HL-60 (cell line): ENCODE measurements around the gene MCF2L2.

Experiments
- DNase-seq, 2 experiments: peaks; one replicate each; pipeline ENCODE4 v3.0.0-alpha.2; 2010 to 2020; ENCODE audit warnings: low read depth in 1 of 2, low spot score in 1 of 2
- H3K27ac ChIP-seq: fragments of 250-450 bp; sonication (Bioruptor Pico); replicated peaks from 2 replicates; pipeline ENCODE4 v1.5.1; 2020; ENCODE audit warnings: mild to moderate bottlenecking, moderate library complexity
- H3K27me3 ChIP-seq: fragments of 250-450 bp; sonication (Bioruptor Pico); 2 replicates; pipeline ENCODE4 v1.5.1; 2021; ENCODE audit warnings: mild to moderate bottlenecking, moderate library complexity; ENCODE audit not compliant: insufficient read depth, poor library complexity, severe bottlenecking
- H3K4me3 ChIP-seq: replicated peaks from 2 replicates; pipeline ENCODE4 v1.5.1; 2011; ENCODE audit warnings: mild to moderate bottlenecking, control low read depth, low read length; ENCODE audit not compliant: insufficient read depth
- CTCF ChIP-seq: IDR thresholded peaks from one replicate; pipeline ENCODE4 v1.5.1; 2011; ENCODE audit warnings: low read length, control low read depth, inconsistent platforms; ENCODE audit not compliant: insufficient read depth
- GABPA ChIP-seq: IDR thresholded peaks from 2 replicates; pipeline ENCODE4 v1.6.1; 2012; ENCODE audit warnings: low read depth
- POLR2AphosphoS5 ChIP-seq: IDR thresholded peaks from 2 replicates; pipeline ENCODE4 v1.6.1; 2012; ENCODE audit warnings: low read depth
- REST ChIP-seq: IDR thresholded peaks from 2 replicates; pipeline ENCODE4 v1.6.1; 2012; ENCODE audit warnings: low read depth; ENCODE audit not compliant: insufficient replicate concordance
- SPI1 ChIP-seq: IDR thresholded peaks from 2 replicates; pipeline ENCODE4 v1.6.1; 2012; ENCODE audit warnings: low read depth, mild to moderate bottlenecking, borderline replicate concordance

The MCF2L2 gene

GRCh38 chr3:183315739-183316138, 112.7 kb downstream of the MCF2L2 start:
- no peaks in the 10 kb centered on the region for H3K27me3 ChIP-seq
- no peak for DNase-seq
- no peak for TF ChIP-seq POLR2AphosphoS5
- no peak for TF ChIP-seq CTCF
- TF ChIP-seq REST = no peak
- TF ChIP-seq SPI1 = no peak
- no peak for TF ChIP-seq GABPA
- H3K4me3 ChIP-seq = no peak overlapping the region
- H3K27ac ChIP-seq = no peak overlapping the region

GRCh38 chr3:183313764-183314163, 114.7 kb downstream of the MCF2L2 start:
- no peak overlapping the region for H3K27ac ChIP-seq
- no peak for TF ChIP-seq REST
- TF ChIP-seq GABPA = no peak
- H3K4me3 ChIP-seq = no peak overlapping the region
- H3K27me3 ChIP-seq = no peaks in the 10 kb centered on the region
- no peak for DNase-seq

- no peak overlapping the region for H3K4me3 ChIP-seq
- peak; percentile 42 to 47 for DNase-seq
- H3K27ac ChIP-seq = no peak overlapping the region
- no peak; the same call in 1 of the 2 replicates for TF ChIP-seq SPI1
- TF ChIP-seq POLR2AphosphoS5 = no peak
- no peak for TF ChIP-seq CTCF
- no peak for TF ChIP-seq REST
- TF ChIP-seq GABPA = no peak
- no peaks in the 10 kb centered on the region for H3K27me3 ChIP-seq
Observed at GRCh38 chr3:183313351-183313750, 115.1 kb downstream of the MCF2L2 start.

GRCh38 chr3:183312433-183312832, 116.0 kb downstream of the MCF2L2 start:
- TF ChIP-seq SPI1 = no peak
- TF ChIP-seq POLR2AphosphoS5 = no peak
- no peak for TF ChIP-seq REST
- no peak for TF ChIP-seq GABPA
- no peak for TF ChIP-seq CTCF
- H3K27me3 ChIP-seq = no peaks in the 10 kb centered on the region
- DNase-seq = no peak
- H3K4me3 ChIP-seq = no peak overlapping the region
- H3K27ac ChIP-seq = no peak overlapping the region
